ENCODE data around the gene VWA8.

GRCh38 chr13:41588448-41588847 lies 372.5 kb downstream of the VWA8 start:
- no peak for TF ChIP-seq GATA2 (IDR thresholded peaks at IDR 0.05; ENCODE audit: low read depth, low read length)
- TF ChIP-seq GATA3 (IDR thresholded peaks at IDR 0.05; ENCODE audit: low read depth, low read length), result no peak
